OCI-LY7 (cell line): Measurements from ENCODE around the gene CKLF.

Experiments
- CTCF ChIP-seq: fragments of 200-600 bp; sonication (generic); conservative IDR thresholded peaks from 2 replicates; pipeline ENCODE4 v1.5.1; 2014; ENCODE audit warnings: mild to moderate bottlenecking, antibody characterized with exemption, low read length, moderate library complexity, mixed read lengths
- EZH2phosphoT487 ChIP-seq: fragments of 200-600 bp; sonication (generic); IDR thresholded peaks from 2 replicates; pipeline ENCODE4 v1.6.1; 2018; ENCODE audit warnings: low read depth, borderline replicate concordance, mild to moderate bottlenecking, mixed run types, antibody characterized with exemption, low read length, moderate library complexity, mixed read lengths

DNA sequence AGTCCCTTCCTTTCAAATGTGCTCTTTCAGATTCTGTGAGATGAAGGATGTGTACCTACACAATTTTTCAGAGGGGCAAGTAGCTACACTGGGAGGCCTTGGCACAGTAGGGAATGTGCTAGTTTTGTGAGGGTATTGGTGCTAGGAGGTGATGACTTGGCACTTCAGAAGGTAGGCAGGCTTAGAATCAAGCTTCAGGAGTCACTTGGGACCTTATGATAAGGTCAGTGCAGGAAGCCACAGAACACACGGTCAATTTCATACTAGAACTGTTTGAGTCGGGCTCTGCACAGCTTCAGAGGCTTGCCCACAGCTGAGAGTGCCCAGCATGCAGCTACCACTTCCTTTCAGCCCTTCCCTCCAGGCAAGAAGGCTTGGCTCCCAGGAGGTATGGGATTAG, 20.0 kb downstream of the CKLF start:
- no peak for TF ChIP-seq CTCF
- TF ChIP-seq EZH2phosphoT487 = no peak
